ENCODE results near the gene ACAA2. TPM values are rescaled to one million over a fixed set of nuclear protein-coding genes. Genes with fewer than 3 reads are reported as not detected.

Gene ACAA2
- total and polyA plus RNA-seq, 2 experiments from 2014 or later = 91.1 to 126 TPM

GRCh38 chr18:49811151-49811938, 2.0 kb downstream of the ACAA2 start:
- peaks cover 16% of the 10 kb centered on the region for H3K4me1 ChIP-seq (ENCODE audit: insufficient read depth)
- H3F3A ChIP-seq (replicated peaks; ENCODE audit: low read depth) = no peaks in the 10 kb centered on the region
- H3K27me3 ChIP-seq (ENCODE audit: insufficient read depth) = no peaks in the 10 kb centered on the region
- peak overlapping the region; percentile 88 for H3K4me2 ChIP-seq
- Mint-ChIP-seq H3K27ac (no peak overlapping the region), H3K36me3 (ENCODE audit: low read depth) (peaks cover 48% of the 10 kb centered on the region), H3K27me3 (ENCODE audit: insufficient read depth, low read depth, poor library complexity) (peaks cover 2% of the 10 kb centered on the region), H3K9me3 (peaks cover 34% of the 10 kb centered on the region), H3K4me3 (peak overlapping the region; percentile 27), H3K4me1 (peaks cover 24% of the 10 kb centered on the region)
- ATAC-seq = no peak
- peak overlapping the region; percentile 94 for H3K4me3 ChIP-seq
- H2AFZ ChIP-seq = no peak overlapping the region
- H4K20me1 ChIP-seq (replicated peaks; ENCODE audit: insufficient read depth) = no peaks in the 10 kb centered on the region; the same call in 1 of the 2 replicates
- peaks cover 69% of the 10 kb centered on the region for H3K79me2 ChIP-seq (replicated peaks; ENCODE audit: insufficient read depth)
- H3K27ac ChIP-seq (ENCODE audit: low read depth) = no peak overlapping the region; the same call in 1 of the 2 replicates
- H3K9me2 ChIP-seq (ENCODE audit: insufficient read depth) = no peaks in the 10 kb centered on the region
- DNase-seq (ENCODE audit: low spot score) = peak; percentile 9
- peaks cover 5% of the 10 kb centered on the region; the same call in 1 of the 2 replicates for H3K36me3 ChIP-seq (ENCODE audit: insufficient read depth)
- TF ChIP-seq EZH2phosphoT487 (IDR thresholded peaks at IDR 0.05; ENCODE audit: unreplicated experiment) = no peak
- no peak for TF ChIP-seq EZH2 (IDR thresholded peaks at IDR 0.05; ENCODE audit: low read depth, unreplicated experiment)
- TF ChIP-seq REST (IDR thresholded peaks at IDR 0.05; ENCODE audit: unreplicated experiment) = no peak
- no peak for TF ChIP-seq ZNF331 (CRISPR knock-in tag; IDR thresholded peaks at IDR 0.05; ENCODE audit: low read depth)
- TF ChIP-seq ZNF462 (CRISPR knock-in tag; IDR thresholded peaks at IDR 0.05) = no peak
- TF ChIP-seq JUNB (IDR thresholded peaks at IDR 0.05; ENCODE audit: unreplicated experiment) = no peak
- TF ChIP-seq ZNF114 (CRISPR knock-in tag; IDR thresholded peaks at IDR 0.05) = no peak
- TF ChIP-seq POLR2AphosphoS5 (IDR thresholded peaks at IDR 0.05; ENCODE audit: low read depth) = no peak
- no peak for TF ChIP-seq NANOG (IDR thresholded peaks at IDR 0.05; ENCODE audit: borderline replicate concordance)
- TF ChIP-seq CREB1 (CRISPR knock-in tag; IDR thresholded peaks at IDR 0.05; ENCODE audit: low read depth) = no peak
- no peak for TF ChIP-seq STAT1 (IDR thresholded peaks at IDR 0.05; ENCODE audit: unreplicated experiment)
- no peak for TF ChIP-seq ETS1 (IDR thresholded peaks at IDR 0.05)

Data from GM23338 (cell line).